OCI-LY3 (cell line): ENCODE data around the gene GPATCH4.

Experiments used
- CTCF ChIP-seq: fragments of 200-600, 300-600 bp; sonication (generic); IDR thresholded peaks from 2 replicates; pipeline ENCODE4 v1.5.1; 2014; ENCODE audit warnings: antibody characterized with exemption, low read length, low read depth
- EZH2phosphoT487 ChIP-seq: fragments of 200-600 bp; shearing (Covaris generic); IDR thresholded peaks from 2 replicates; pipeline ENCODE4 v1.6.1; 2018; ENCODE audit warnings: antibody characterized with exemption, mixed run types, low read depth

GRCh38 chr1:156648496-156648895 lies 47.2 kb upstream of the GPATCH4 start:
- TF ChIP-seq CTCF (no peak), EZH2phosphoT487 (no peak)
